Breast epithelium (tissue), 3 donors: ENCODE measurements around the gene GTF3A.

Source experiments
- CTCF ChIP-seq, 3 donors: fragments of 450-650 bp; IDR thresholded peaks; one replicate each; pipeline ENCODE4 v1.5.1; 2016 to 2017; ENCODE audit warnings: antibody characterized with exemption in 3 of 3, mild to moderate bottlenecking in 3 of 3, moderate library complexity in 3 of 3
- POLR2AphosphoS5 ChIP-seq, 3 donors: sonication (generic); formaldehyde crosslinking; IDR thresholded peaks; one replicate each; pipeline ENCODE4 v1.6.1; 2017; ENCODE audit warnings: antibody characterized with exemption in 3 of 3

GRCh38 chr13:27463500-27463899 lies 39.1 kb downstream of the GTF3A start:
- TF ChIP-seq POLR2AphosphoS5 (IDR thresholded peaks at IDR 0.05), result no peak
- TF ChIP-seq CTCF (IDR thresholded peaks at IDR 0.05), result no peak
